HG02970 (cell line): ENCODE results near the gene SEPTIN3.

Source experiments
- ATAC-seq: cut with Tn5 transposase; IDR thresholded peaks from one replicate; pipeline ENCODE4 v1.9.1; 2021; ENCODE audit warnings: mild to moderate bottlenecking, moderate library complexity, moderate number of reproducible peaks; ENCODE audit not compliant: unreplicated experiment, low FRiP score

Gene SEPTIN3

DNA sequence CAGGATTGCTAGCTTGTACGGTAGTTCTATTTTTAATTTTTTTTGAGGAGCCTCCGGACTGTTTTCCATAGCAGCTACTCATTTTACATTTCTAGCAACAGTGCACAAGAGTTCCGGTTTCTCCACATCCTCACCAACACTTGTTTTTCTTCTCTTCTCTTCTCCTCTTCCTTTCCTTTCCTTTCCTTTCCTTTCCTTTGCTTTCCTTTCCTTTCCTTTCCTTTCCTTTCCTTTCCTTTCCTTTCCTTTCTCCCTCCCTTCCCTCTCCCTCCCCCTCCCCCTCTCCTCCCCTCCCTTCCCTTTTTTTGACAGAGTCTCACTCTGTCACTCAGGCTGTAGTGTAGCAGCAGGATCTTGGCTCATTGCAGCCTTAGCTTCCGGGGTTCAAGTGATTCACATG lies 38.7 kb downstream of the SEPTIN3 start:
- no peak for ATAC-seq

DNA sequence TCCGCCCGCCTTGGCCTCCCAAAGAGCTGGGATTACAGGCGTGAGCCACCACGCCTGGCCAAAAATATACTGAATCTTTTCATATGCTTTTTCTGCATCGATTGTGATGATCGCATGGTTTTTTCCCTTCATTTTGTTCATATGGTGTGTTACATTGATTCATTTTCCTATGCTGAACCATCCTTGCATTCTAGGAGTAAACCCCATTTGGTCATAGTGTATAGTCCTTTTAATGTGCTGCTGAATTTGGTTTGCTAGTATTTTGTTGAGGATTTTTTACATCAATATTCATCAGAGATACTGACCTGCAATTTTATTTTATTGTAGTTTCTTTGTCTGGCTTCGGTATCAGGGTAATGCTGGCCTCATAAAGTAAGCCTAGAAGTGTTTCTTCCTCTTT lies 41.5 kb downstream of the SEPTIN3 start:
- ATAC-seq, result no peak

DNA sequence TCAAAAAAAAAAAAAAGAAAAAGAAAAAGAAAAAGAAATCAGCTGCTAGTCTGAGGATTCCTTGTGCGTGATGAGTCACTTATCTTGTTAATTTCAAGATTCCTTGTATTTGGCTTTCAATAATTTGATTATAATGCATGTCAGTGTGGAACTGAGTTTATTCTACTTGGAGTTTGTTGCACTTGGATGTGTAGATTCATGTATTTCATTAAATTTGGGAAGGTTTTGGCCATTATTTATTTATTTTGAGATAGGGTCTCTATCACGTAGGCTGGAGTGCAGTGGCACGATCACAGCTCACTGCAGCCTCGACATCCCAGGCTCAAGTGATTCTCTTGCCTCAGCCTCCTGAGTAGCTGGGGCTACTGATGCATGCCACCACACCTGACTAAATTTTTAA lies 44.1 kb downstream of the SEPTIN3 start:
- ATAC-seq, result no peak

DNA sequence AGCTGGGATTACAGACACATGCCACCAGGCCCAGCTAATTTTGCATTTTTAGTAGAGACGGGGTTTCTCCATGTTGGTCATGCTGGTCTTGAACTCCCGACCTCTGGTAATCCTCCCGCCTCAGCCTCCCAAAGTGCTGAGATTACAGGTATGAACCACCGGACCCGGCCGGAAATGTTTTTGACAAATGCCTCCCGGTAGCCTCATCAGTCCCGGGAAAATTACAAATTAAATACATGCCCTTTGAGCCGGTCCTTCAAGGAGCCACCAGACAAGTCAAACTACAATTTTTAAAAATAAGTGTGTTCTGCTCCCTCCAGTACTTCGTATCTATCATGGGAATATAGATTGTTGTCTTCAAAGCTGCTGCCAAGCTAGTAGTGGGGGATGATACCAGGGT lies 46.9 kb downstream of the SEPTIN3 start:
- no peak for ATAC-seq

DNA sequence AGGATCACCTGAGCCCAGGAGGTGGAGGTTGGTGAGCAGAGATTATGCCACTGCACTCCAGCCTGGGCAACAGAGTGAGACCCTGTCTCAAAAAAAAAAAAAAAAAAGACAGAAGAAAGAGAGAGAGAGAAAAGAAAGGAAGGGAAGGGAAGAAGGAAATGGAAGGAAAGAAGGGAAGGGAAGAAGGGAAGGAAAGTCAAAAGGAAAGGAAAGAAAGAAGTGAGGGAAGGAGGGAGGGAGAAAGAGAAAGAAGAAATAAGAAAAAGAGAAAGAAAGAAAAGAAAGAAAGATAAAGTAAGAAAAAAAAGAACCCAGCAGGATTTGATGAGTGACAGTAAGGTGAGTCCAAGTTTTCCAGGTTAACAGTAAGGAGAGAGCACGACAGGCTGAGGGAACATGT lies 49.0 kb downstream of the SEPTIN3 start:
- no peak for ATAC-seq
